Nephron (organoid): ENCODE data around the gene RAPGEF4.

Source experiments
- H3K27ac Mint-ChIP-seq, 3 experiments: 2 replicates each; pipeline ENCODE4 v1.8.0; 2020; ENCODE audit warnings: mixed read lengths in 3 of 3, mild to moderate bottlenecking in 2 of 3, moderate library complexity in 1 of 3
- H3K27me3 Mint-ChIP-seq: 2 replicates; pipeline ENCODE4 v1.8.0; 2021; ENCODE audit warnings: low read depth, mild to moderate bottlenecking, moderate library complexity, mixed read lengths
- H3K36me3 Mint-ChIP-seq: 2 replicates; pipeline ENCODE4 v1.8.0; 2020; ENCODE audit warnings: low read depth, mixed read lengths
- H3K4me1 Mint-ChIP-seq: 2 replicates; pipeline ENCODE4 v1.8.0; 2020; ENCODE audit warnings: mixed read lengths
- H3K4me3 Mint-ChIP-seq, 3 experiments: 2 replicates each; pipeline ENCODE4 v1.8.0; 2020; ENCODE audit warnings: mild to moderate bottlenecking in 3 of 3, mixed read lengths in 3 of 3, moderate library complexity in 2 of 3
- H3K9me3 Mint-ChIP-seq: 2 replicates; pipeline ENCODE4 v1.8.0; 2020; ENCODE audit warnings: mixed read lengths
- TF ChIP-seq, protein P1 (sequence below), 3 experiments: fragments of 200-600 bp; sonication (generic); IDR thresholded peaks; one replicate each; pipeline ENCODE4 v1.5.0; 2021; ENCODE audit warnings: antibody characterized with exemption in 3 of 3; ENCODE audit not compliant: unreplicated experiment in 3 of 3

RAPGEF4 gene

DNA sequence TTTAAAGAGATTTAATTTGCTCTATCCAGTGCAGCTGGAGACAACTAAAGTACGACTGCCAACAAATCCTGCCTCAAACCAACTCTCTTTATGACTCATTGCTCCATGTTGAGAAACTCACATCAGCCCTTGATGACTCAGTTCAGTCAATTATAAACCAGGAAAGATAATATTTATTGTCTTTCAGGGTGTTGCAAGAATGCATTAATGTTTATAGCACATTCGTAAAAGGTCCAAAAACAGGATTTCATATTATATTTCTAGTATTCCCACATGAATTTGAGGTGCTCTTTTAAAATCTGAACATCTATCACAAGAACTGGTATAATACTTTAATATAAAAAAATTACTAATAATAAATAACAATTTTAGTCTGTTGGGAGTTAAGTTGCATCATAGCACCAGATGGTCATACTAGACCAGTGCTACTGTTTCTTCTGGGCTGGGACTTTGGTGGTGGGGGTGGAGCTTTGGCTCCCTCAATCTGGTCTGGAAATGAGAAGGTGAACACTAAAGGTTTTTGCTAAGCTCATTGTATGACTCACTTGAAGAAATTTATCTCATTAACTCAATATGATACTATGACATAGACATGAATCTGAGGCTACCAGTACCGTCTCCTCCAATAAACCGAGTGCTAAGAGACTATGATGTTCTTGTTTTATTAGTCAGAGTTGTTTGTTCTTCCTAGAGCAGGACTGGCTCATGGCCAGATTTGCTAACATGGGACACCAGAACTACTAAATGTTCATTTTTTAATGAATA, 313.4 kb downstream of the RAPGEF4 start:
- Mint-ChIP-seq H3K4me3 (no peak overlapping the region), H3K27me3 (no peaks in the 10 kb centered on the region), H3K36me3 (no peaks in the 10 kb centered on the region), H3K4me1 (peaks cover 21% of the 10 kb centered on the region), H3K9me3 (no peaks in the 10 kb centered on the region), H3K27ac (peak overlapping the region; percentile 22 to 36 (median 22))
- TF ChIP-seq, protein P1, sequence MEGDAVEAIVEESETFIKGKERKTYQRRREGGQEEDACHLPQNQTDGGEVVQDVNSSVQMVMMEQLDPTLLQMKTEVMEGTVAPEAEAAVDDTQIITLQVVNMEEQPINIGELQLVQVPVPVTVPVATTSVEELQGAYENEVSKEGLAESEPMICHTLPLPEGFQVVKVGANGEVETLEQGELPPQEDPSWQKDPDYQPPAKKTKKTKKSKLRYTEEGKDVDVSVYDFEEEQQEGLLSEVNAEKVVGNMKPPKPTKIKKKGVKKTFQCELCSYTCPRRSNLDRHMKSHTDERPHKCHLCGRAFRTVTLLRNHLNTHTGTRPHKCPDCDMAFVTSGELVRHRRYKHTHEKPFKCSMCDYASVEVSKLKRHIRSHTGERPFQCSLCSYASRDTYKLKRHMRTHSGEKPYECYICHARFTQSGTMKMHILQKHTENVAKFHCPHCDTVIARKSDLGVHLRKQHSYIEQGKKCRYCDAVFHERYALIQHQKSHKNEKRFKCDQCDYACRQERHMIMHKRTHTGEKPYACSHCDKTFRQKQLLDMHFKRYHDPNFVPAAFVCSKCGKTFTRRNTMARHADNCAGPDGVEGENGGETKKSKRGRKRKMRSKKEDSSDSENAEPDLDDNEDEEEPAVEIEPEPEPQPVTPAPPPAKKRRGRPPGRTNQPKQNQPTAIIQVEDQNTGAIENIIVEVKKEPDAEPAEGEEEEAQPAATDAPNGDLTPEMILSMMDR (IDR thresholded peaks at IDR 0.05; ENCODE audit: unreplicated experiment in 3 of 3) = no peak

GRCh38 chr2:173049831-173050230, 314.2 kb downstream of the RAPGEF4 start:
- TF ChIP-seq, protein P1 (IDR thresholded peaks at IDR 0.05; ENCODE audit: unreplicated experiment in 3 of 3) = no peak
- Mint-ChIP-seq H3K27ac (peak overlapping the region; percentile 22 to 48 (median 36)), H3K27me3 (no peaks in the 10 kb centered on the region), H3K36me3 (no peaks in the 10 kb centered on the region), H3K4me3 (no peak overlapping the region), H3K9me3 (no peaks in the 10 kb centered on the region), H3K4me1 (peaks cover 21% of the 10 kb centered on the region)

DNA sequence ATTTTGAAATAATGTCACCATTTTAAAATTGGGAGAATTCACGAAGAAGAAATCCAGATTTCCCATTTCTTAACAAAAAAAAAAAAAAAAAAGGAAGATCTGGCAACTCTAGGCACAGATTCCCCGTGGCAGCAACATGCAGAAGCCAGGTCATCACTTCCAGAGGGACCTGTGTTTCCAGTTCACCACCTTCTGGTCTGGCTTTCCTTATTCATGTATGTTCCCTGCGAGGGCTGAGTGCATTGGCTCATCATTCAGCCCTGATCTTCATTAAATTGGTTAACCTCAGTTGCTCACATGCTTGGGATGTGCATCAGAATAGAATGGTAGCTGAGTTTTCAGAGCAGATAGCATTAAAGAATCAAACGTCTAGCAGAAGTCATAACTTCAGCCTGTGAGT, 315.0 kb downstream of the RAPGEF4 start:
- Mint-ChIP-seq H3K27ac (no peak overlapping the region), H3K4me3 (no peak overlapping the region), H3K4me1 (peaks cover 13% of the 10 kb centered on the region), H3K9me3 (no peaks in the 10 kb centered on the region), H3K36me3 (no peaks in the 10 kb centered on the region), H3K27me3 (no peaks in the 10 kb centered on the region)
- TF ChIP-seq, protein P1 (IDR thresholded peaks at IDR 0.05; ENCODE audit: unreplicated experiment in 3 of 3) = no peak

DNA sequence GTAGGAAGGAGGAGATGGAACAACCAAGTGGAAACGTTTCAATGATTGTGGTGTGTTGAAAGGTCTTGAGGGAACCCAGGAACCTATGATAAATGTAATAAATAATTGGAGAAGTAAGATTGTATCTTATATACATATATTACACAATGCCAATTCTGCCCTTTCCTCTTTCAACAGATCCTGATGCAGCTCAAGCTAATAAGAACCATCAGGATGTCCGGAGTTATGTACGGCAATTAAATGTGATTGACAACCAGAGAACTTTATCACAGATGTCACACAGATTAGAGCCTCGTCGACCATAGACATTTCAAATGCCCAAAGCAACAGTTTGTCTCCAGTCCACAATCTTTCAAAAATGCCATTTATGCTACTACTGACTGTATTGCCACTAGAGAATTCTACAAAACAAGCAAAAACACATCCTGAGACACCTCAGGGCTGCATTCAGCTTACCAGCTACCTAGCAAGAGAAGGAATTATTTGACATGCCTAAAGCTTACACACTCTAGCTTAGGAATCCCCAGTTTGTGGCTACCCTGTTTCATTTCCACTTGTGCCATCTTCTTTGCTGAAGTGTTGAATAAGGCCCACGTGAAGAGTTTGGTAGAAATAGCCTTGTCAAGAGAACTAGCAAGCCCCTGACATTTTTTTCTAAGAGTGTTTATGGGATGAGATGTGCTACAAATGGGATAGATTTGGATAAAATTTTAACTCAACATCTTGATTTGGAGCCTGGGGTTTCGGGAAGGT, 316.0 kb downstream of the RAPGEF4 start:
- TF ChIP-seq, protein P1 (IDR thresholded peaks at IDR 0.05; ENCODE audit: unreplicated experiment in 3 of 3) = no peak
- H3K27ac Mint-ChIP-seq = no peak overlapping the region
- H3K4me3 Mint-ChIP-seq = no peak overlapping the region
- no peaks in the 10 kb centered on the region for H3K27me3 Mint-ChIP-seq
- no peaks in the 10 kb centered on the region for H3K9me3 Mint-ChIP-seq
- H3K4me1 Mint-ChIP-seq = peaks cover 13% of the 10 kb centered on the region
- H3K36me3 Mint-ChIP-seq = no peaks in the 10 kb centered on the region

- peaks cover 5% of the 10 kb centered on the region for H3K27me3 Mint-ChIP-seq
- TF ChIP-seq, protein P1 (IDR thresholded peaks at IDR 0.05; ENCODE audit: unreplicated experiment in 3 of 3) = no peak
- H3K4me1 Mint-ChIP-seq = peaks cover 13% of the 10 kb centered on the region
- H3K4me3 Mint-ChIP-seq = no peak overlapping the region
- H3K9me3 Mint-ChIP-seq = peaks cover 4% of the 10 kb centered on the region
- H3K36me3 Mint-ChIP-seq = no peaks in the 10 kb centered on the region
- peak overlapping the region in 1 of 3 experiments; percentile 45 for H3K27ac Mint-ChIP-seq
These were observed 317.5 kb downstream of the RAPGEF4 start for GRCh38 chr2:173053043-173053699.
